Endothelial cell (in vitro differentiated cells): ENCODE measurements around the gene BAZ1B. TPM values are rescaled to one million over a fixed set of nuclear protein-coding genes. Genes with fewer than 3 reads are reported as not detected.
"Not testable (repeated sequence)": the region's sequence is repeated elsewhere in the genome, so short reads cannot be mapped to it uniquely, and the experiment has no call there.

Experiments used
- DNase-seq: peaks from one replicate; pipeline ENCODE4 v3.0.0; 2021; ENCODE audit warnings: low spot score
- H3K27ac Mint-ChIP-seq: one replicate; pipeline ENCODE4 v1.8.0; 2021; ENCODE audit warnings: mixed read lengths, inconsistent platforms; ENCODE audit not compliant: unreplicated experiment
- H3K27me3 Mint-ChIP-seq: one replicate; pipeline ENCODE4 v1.8.0; 2021; ENCODE audit warnings: mild to moderate bottlenecking, moderate library complexity, mixed read lengths, inconsistent platforms; ENCODE audit not compliant: unreplicated experiment
- H3K36me3 Mint-ChIP-seq: one replicate; pipeline ENCODE4 v1.8.0; 2021; ENCODE audit warnings: mild to moderate bottlenecking, low read depth, mixed read lengths, inconsistent platforms; ENCODE audit not compliant: unreplicated experiment
- H3K4me1 Mint-ChIP-seq: one replicate; pipeline ENCODE4 v1.8.0; 2021; ENCODE audit warnings: mild to moderate bottlenecking, mixed read lengths, inconsistent platforms; ENCODE audit not compliant: unreplicated experiment
- H3K4me3 Mint-ChIP-seq: one replicate; pipeline ENCODE4 v1.8.0; 2021; ENCODE audit warnings: mild to moderate bottlenecking, mixed read lengths, inconsistent platforms; ENCODE audit not compliant: unreplicated experiment
- H3K9me3 Mint-ChIP-seq: one replicate; pipeline ENCODE4 v1.8.0; 2021; ENCODE audit warnings: mixed read lengths, inconsistent platforms; ENCODE audit not compliant: unreplicated experiment
- CTCF ChIP-seq: fragments of 200-600 bp; sonication (generic); IDR thresholded peaks from one replicate; pipeline ENCODE4 v1.5.0; 2021; ENCODE audit warnings: antibody characterized with exemption; ENCODE audit not compliant: unreplicated experiment
- total RNA-seq: library from RNA; stranded (reverse); fragmentation: NEBNext Ultra II Directional; extraction: Animal tissue kit (Norgen Biotek cat#: 25700); gene quantifications from one replicate; pipeline ENCODE4 v1.2.1, GENCODE V29; 2021; ENCODE audit not compliant: unreplicated experiment

BAZ1B gene
- total RNA-seq, 1 donor from 2014 or later, result 56.5 TPM

DNA sequence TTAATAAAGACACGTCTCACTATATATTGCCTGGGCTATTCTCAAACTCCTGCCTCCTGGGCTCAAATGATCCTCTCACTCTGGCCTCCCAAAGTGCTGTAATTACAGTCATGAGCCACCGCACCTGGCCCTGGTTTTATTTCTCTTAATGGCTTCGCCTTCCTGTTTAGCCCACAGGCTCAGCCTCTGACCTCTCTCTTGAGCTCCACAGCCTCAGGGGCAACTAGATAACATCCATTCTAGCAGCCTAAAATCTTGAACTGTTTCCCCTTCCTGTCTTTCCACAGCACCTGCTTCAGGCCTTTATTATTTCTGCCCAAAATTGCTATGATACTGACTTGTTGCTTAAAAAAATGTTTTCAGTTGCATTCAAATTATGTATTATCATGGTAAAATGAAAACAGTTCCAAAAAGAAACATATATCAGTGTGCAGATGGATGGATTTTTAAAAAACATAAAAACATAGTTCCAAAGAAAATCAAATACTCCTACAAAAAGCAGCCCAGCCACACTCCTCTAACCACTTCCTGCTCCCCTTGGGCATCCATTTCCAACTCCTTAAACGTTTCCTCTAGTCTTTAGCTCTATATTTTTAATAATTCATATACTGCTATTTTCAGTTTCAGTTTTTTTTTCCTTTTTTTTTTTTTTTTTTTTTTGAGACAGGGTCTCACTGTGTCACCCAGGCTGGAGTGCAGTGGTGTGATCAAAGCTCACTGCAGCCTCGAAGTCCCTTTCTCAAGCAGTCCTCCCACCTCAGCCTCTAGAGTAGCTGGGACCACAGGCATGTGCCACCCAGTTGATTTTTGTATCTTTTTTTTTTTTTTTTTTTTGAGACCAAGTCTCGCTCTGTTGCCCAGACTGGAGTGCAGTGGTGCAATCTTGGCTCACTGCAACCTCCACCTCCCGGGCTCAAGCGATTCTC lies 5.1 kb upstream of the BAZ1B start:
- Mint-ChIP-seq H3K36me3 (no peaks in the 10 kb centered on the region), H3K27ac (peak overlapping the region; percentile 86), H3K27me3 (peaks cover 1% of the 10 kb centered on the region), H3K9me3 (no peaks in the 10 kb centered on the region), H3K4me1 (peaks cover 23% of the 10 kb centered on the region), H3K4me3 (no peak overlapping the region)
- no peak for TF ChIP-seq CTCF
- peak; percentile 5 for DNase-seq

DNA sequence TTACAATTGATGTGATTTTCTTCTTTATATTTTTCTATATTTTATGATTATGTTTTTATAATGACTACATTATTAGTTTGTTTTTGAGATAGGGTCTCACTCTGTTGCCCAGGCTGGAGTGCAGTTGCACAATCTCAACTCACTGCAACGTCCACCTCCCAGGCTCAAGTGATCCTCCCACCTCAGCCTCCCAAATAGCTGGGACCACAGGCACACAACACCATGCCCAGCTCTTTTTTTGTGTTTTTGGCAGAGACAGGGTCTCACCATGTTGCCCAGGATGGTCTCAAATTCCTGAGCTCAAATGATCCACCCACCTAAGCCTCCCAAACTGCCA lies 4.0 kb upstream of the BAZ1B start:
- peaks cover 23% of the 10 kb centered on the region for H3K4me1 Mint-ChIP-seq
- not testable (repeated sequence) for H3K36me3 Mint-ChIP-seq, DNase-seq, H3K4me3 Mint-ChIP-seq, H3K27me3 Mint-ChIP-seq, H3K9me3 Mint-ChIP-seq, H3K27ac Mint-ChIP-seq

DNA sequence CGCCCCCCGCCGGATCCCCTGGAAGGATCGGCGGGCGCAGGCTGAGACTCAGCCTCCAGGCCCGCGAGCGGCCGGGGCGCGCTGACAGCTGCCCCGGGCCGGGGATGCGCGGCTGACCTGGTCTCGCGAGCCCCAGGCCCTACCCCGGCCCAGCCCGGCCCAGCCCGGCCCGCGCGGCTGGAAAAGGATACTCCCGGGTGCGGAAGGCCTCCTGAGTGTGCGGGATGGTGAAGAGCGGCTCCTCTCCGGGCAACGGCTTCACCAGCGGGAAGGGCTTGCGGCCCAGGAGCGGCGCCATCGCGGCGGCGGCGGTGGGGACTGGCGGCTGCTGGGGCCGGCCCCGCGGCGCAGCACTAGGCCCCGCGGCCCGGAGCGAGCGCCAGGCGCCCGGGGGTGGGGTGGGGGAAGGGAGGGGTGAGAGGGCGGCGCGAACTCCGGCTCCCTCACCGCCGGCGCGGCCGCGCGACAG lies 423 bp downstream of the BAZ1B start:
- Mint-ChIP-seq H3K27me3 (peaks cover 3% of the 10 kb centered on the region), H3K9me3 (no peaks in the 10 kb centered on the region), H3K36me3 (peaks cover 6% of the 10 kb centered on the region), H3K4me1 (peaks cover 36% of the 10 kb centered on the region), H3K4me3 (peak overlapping the region; percentile 67), H3K27ac (no peak overlapping the region)
- TF ChIP-seq CTCF, result no peak
- DNase-seq, result peak; percentile 57

- peak overlapping the region; percentile 95 for H3K4me3 Mint-ChIP-seq
Observed at GRCh38 chr7:73520673-73521635, 1.1 kb downstream of the BAZ1B start.

More at GRCh38 chr7:73520673-73521635, 1.1 kb downstream of the BAZ1B start:
- Mint-ChIP-seq H3K27ac (peak overlapping the region; percentile 77), H3K36me3 (peaks cover 6% of the 10 kb centered on the region), H3K27me3 (peaks cover 3% of the 10 kb centered on the region), H3K4me1 (peaks cover 36% of the 10 kb centered on the region), H3K9me3 (no peaks in the 10 kb centered on the region)
- no peak for TF ChIP-seq CTCF
- DNase-seq, result peak; percentile 8
